GM18867 (cell line): Measurements from ENCODE around the gene ABCC4.

Source experiments
- ATAC-seq: cut with Tn5 transposase; IDR thresholded peaks from one replicate; pipeline ENCODE4 v1.9.1; 2021; ENCODE audit warnings: mild to moderate bottlenecking, moderate library complexity; ENCODE audit not compliant: unreplicated experiment

The ABCC4 gene

DNA sequence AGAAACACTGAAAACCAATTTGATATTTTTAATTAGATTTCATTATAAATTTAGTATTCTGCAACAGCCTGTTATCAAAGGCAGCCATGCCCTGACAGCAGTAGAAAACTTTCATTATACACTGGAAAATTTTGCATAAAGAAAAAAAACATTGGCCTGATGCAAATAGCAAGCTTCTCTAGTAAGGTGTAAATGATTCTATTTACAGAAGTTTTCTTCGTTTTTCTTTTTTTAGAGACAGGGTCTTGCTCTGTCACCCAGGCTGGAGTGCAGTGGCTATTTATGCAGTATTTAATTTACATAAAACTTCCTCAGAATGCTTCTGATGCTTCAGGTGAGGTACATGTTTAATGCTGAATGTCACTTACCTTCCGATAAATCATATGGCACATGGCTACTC lies 67.0 kb downstream of the ABCC4 start:
- peak; percentile 94 for ATAC-seq

DNA sequence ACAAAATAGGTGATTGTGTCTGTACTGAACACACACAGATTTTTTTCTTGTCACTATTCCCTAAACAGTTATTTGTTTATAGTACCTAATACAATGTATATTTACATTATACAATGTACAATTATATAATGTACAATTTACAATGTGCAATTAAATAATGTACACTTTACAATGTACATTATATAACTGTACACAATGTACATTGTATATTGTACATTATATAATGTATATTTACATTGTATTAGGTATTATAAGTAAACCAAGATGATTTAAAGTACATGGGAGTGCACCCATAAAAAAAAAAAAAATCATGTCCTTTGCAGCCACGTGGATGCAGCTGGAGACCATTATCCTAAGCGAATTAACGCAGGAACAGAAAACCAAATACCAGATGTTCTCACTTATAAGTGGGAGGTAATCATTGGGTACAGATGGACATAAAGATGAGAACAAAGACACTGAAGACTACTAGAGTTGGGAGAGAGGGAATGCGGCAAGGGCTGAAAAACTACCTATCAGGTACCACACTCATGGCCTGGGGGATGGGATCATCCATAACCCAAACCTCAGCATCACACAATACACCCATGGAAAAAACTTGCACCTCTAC lies 68.1 kb downstream of the ABCC4 start:
- no peak for ATAC-seq

DNA sequence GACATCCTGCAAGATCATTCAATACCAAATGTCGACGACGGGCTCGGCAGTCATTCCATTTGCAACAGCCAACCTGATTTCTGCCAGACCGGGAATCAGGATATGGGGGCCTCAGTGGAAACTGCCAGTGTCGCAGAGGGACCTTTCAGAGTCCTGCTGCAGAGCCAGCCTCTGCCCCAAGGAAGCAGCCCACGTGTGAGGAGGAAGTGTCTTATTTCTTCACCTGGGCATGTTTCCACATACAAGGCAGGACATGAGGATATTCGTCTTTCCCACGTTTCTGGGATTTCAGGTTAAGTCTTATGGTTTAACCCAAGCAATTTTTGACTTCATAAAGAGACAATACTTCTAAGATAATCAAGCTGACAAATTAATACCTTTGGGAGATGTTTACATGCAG lies 69.9 kb downstream of the ABCC4 start:
- ATAC-seq = no peak

DNA sequence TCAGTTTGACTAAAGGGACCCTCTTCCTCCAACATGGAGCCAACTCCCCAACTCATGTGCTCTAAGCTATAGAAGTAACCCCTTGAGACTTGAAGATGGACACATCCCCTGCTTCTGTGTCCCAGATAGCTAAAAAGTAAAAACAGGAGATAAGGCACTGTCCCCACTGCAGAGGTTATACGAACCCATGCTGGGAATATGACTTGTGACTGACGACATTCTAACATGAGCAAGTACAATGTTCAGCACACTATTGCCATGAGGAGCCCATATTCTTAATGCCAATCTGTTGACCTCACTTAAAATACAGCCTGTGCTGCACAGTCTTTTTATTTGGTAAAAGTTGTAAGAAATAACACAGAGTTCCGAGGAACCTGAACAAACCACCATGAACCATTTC lies 71.4 kb downstream of the ABCC4 start:
- ATAC-seq = no peak

DNA sequence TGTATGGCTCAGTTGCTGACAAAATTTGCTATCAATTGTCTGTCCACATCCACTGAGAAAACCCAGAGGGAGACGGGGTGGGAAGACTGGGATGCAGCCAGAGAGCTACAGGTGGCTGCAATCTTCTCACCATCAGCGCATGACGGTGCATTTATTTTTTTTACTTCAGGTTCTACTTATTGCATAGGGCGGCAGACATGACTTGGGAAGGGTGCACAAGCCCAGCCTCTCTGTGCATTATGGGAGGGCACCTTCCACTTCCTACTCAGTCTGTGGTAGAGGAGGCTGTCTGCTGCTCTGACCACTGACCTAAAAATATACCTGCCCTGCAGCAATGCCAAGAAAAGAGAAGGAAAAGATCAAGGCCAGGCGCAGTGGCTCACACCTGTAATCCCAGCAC lies 73.1 kb downstream of the ABCC4 start:
- ATAC-seq = no peak

DNA sequence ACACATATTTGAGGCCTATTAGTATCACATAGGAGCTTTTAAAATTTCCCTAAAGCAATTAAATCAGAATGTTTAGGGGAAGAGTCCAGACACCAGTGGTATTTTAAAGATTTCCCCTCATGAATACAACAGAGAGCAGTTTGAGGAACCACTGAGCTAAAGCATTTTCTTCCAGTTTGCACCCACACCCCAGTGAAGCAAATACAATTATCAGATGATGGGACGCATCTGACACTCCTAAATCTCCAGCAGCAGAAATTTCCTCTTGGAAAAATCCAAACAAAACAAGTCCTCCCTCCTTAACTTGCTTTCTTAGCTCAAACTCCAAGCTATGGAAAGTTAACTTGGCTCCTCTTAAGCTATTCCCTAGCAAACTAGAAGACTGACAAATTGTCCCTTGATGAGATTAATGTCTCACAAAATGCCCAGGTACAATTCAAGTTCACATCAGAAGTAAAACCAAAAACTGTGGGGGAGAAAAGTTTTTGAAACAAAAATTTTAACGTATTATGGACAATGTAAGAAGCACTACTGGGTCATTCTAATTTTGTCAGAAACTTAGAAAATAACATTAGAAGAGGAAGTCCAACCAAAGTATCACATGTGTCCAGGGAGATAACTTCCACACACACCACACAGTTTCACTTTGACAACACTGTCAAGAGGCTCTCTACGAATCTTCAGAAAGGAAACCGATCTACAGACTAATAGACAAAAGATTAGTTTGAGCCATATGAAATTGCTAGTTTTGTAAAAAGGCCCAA lies 74.1 kb downstream of the ABCC4 start:
- ATAC-seq = peak; percentile 92

DNA sequence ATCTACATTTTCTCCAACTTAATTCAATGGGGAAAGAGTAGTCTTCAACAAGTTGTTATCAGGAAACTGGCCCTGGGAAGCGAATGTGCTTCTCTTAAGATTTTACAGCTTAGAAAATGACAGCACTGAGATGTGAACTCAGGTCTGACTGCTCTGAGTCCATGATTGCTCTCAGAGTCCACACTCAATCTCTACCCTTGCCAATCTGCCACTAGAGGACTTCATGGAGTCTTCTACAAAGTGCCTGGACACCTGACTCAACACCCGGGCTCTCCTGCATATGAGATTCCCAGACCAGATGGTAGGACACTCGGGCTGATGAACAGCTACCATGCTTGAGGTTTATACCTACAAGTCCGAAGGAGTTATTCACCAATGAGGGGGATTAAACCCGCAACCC lies 74.8 kb downstream of the ABCC4 start:
- ATAC-seq = peak; percentile 20

DNA sequence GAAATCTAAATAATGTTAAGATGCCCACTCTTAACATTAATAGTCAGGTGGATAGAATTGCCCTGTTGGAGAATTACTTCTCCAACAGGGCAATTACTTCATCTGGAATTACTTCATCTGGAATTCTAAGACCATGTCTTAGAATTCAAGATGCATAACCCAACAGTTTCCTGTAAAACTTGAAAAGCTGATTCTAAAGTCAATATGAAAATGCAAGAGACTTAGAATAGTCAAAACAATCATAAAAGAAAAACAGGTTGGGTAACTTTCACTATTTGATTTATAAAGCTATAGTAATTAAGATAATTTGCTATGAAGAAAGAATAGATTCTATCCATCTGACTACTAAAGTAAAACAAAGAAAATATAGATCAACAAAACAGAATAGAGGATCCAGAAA lies 75.2 kb downstream of the ABCC4 start:
- ATAC-seq = no peak

DNA sequence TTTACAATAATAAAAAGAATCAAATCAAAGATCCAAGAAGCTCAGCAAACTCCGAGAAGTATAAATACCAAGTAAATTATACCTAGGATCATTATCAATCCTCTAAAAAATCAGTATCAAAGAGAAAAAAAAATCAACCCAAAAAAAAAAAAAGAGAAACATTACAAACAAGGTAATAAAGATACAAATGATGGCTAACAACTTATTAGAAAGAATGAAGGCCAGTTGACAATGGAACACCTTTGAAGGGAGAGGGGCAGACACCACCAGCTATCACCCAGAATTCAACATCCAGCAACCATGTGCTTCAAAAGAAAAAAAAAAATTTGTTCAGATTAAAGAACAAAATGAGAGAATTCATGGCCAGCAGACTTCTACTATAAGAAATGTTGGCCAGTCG lies 77.2 kb downstream of the ABCC4 start:
- ATAC-seq = no peak

DNA sequence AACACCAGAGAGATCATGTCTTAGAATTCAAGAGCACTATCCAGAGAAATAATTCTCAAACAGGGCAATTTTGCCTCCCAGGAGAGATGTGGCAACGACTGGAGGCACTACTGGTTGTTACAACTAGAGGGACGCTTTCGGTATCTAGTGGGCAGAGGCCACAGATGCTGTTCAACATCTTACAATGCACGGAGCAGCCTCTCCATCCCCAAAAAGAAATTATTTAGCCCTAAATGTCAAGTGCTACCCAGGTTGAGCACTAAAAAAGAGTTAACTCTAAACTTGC lies 78.6 kb downstream of the ABCC4 start:
- peak; percentile 36 for ATAC-seq

DNA sequence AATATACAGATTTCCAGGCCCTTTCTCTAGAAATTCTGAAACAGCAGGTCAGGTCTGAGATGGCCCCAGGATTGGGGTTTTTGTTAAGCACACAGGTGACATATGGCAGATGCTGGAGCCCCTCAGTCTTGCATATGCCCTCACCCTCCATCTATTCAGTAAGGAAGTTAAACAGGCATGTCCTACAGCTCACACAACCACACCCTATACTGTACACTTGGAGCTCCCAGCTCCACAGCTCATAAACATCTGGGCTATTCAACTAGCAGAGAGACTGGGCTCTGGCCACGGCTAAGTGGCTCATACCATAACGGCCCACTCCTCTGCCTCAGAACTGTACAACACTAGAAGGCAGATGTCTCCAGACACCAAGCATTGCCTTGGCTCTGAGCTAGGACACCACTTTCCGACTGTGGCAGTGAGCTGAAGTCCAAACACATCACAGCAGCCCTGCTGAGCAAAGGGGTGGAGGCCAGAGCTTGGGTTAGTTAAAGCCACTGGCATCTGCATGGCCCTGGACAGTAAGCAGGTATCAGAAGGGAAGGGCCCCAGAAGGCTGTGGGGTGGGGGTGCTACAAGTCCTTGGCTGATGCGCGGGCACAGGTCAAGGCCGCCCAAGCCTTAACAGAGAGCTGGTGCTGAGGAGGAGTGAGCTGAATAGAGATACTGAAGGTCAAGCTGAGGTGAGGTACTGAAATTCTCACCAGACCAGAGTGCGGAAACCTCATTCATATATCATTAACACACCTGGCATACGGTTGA lies 79.1 kb downstream of the ABCC4 start:
- peak; percentile 46 for ATAC-seq

DNA sequence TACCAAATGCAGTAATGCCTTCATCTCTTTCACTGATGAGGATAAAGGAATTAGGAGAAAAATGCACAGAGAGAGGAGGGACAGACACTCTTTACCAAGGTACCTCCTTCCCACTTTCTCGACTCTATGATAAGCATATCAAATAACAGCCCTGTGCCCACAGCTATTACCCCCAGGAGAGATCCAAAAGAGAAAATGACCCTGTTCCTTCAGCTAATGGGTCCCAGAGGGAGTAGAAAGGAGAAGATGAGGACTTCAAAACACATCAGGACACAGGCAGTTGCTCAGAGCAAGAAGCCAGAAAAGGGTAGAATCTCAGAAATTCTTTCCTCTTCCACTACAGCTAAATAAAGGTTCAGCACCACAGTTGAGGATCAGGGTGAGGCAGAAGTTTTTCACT lies 80.6 kb downstream of the ABCC4 start:
- ATAC-seq = no peak

DNA sequence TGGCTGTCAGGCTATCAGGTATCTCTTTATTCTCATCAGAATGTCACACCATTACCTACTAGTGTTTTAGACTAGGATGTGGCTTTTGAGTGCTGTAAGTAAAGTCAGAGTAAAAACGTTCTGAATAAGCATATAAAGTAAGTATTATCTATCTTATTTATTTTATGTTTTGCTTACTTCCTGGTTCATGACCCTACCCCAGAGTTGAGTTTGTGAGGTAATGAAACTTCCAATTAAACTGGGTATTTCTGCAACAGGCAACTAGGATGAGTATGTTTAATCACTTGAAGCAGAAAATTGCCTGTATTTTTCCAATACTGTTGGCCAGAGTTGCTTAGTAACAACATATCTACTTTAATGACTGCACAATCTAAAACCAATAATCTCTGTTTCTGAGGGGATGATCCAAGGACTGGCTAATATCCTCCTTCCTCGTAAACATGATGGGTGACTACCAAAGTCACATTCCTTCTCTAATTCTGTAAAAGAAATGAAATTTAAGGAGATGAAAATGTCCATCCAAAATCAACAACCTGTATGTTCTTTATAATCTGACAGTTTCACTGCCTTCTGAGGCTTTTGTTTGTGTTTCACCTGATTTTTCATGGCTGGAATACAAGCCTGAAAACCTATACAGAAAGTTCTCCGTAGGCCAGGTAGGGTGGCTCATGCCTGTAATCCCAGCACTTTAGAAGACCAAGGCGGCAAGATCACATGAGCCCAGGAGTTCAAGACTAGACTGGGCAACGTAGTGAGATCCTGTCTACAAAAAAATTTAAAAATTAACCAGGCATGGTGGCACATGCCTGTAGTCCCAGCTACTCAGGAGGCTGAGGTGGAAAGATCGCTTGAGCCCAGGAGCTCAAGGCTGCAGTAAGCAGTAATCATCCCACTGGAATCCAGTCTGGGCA lies 83.1 kb downstream of the ABCC4 start:
- ATAC-seq = no peak

DNA sequence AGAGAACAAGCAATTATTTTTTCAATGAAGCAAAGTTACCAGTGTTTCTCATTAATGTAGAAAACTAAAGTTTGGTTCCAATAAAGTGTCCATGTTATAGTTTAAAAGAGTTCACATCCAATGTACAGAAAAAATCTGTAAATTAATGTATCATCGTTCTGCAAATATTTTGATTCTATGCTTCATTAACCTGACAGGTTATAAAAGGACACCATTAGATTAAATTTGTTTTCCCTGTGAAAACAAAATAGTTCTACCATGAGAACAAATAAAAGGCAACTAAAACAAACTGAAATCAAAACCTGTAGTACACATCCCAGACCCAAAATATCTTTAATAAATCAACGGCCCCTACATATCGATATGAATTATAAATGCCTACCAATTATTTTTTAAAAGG lies 85.1 kb downstream of the ABCC4 start:
- ATAC-seq = no peak

DNA sequence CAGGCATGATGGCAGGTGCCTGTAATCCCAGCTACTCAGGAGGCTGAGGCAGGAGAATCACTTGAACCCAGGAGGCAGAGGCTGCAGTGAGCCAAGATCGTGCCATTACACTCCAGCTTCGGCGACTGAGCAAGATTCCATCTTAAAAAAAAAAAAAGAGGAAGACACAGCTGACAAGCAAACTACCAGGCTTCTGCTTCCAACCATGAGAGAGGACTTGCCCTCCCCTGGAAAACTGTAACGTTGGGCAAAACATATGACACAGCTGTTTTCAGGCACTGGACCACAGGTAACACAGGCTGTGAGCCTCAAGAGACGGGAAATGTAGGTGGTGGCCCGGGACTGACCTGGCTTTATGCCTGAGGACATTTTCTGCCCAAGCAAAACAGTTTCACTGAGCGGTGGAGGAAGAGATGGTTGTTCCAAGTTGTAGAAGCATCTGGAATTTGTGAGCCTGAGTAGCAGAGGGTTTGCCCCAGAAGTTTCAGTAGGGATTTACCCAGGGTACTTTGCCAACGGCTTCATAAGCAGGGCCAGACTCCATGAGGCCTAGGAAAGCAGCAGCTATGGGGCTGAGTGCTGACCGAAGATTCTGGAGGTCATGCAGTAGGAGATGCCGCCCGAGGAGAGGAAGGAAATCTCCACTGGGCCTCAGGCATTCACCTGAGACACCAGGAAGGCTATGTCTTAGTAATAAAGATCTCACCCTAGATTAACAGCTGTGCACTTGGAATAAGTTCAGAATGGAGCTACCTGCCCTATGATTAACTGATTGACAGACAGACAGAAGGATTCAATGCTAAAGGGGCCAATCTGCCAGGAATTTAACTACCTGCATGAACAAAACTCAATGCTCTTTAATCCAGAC lies 88.0 kb downstream of the ABCC4 start:
- no peak for ATAC-seq

DNA sequence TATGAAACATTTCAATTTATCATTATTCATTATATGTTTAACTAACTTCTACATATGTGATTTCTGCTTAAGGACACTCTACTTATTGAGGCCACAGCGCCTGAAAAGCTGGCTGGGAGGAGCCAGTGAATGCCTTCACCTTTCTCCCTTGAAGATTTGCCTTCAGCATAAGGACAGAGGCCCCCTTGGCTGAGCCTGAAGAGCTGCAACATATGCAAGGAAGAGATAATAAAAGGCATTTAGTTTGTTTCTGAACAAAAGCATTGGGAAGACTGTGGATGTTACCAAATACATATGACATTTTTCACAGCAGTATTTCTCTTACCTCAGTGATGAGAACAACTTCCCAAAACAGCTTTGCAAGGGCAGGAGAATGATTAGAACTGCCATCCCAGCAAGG lies 92.1 kb downstream of the ABCC4 start:
- no peak for ATAC-seq

DNA sequence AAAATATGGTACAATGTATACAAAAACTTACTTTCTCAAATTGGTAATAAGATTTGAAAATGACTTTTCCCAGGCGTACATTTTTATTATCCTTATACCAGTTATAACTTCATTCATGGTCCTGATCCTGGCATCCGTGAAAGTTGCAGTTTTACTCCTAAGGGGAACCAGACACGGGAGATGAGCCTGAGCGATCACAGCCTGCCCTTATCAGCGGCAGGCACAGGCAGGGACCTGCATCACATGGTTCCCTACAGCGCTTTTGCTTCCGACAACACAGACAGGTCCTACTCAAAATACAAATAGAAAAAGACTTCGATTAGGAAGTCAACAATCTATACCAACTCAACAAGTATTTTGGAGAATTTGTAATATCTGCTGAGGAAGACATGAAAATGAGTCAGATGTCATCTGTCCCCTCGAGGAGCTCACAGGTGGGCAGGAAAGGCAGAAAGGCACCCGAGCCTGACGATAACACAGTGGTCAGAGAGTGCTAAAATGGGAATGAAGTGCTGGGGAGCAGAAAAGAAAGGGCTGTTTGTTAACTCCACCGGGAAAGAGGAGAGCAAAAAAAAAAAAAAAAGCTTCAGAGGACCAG lies 93.4 kb downstream of the ABCC4 start:
- ATAC-seq = peak; percentile 87

DNA sequence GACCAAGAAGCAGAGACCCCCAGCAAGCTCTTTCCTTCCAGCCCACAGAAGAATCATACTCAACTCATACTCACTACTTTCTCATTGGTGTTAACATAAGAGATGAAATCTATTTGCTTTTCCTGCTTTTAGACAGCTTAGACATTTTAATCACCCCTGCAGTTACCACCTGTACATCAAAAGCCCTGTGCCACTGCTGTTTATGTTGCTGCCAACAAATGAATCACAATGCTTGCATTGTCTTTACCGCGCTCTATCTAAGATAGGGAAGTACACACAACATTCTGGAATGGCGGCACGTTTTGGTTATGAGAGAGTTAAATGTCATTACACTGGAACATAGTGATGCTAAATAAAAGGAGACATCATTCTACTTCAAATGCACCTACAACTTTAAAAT lies 95.1 kb downstream of the ABCC4 start:
- no peak for ATAC-seq

DNA sequence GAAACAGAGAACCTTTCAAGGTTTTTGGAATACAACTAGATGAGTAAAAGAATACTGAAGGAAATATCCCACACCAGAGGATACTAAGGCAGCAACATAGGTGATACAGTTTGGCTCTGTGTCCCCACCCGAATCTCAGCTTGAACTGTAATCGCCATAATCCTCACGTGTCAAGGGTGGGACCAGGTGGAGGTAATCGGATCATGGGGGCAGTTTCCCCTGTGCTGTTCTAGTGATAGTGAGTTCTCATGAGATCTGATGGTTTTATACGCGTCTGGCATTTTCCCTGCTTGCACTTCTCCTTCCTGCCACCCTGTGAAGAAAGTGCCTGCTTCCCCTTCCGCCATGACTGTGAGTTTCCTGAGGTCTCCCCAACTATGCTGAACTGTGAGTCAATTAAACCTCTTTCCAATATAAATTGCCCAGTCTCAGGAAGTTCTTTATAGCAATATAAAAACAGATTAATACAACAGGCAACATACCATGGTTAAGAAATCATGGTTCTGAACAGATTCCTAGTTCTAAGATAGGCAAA lies 97.0 kb downstream of the ABCC4 start:
- ATAC-seq = no peak
